Activated CD4-positive, alpha-beta T cell treated with anti-CD3 and anti-CD28 coated beads, Interleukin-2, amount 10 ng/mL, durations not matched to agents 7 days and 5 days (primary cell): ENCODE data around the gene GRIN3B. TPM values are rescaled to one million over a fixed set of nuclear protein-coding genes. Genes with fewer than 3 reads are reported as not detected.

ENCODE experiments used
- CTCF ChIA-PET: fragments of 350-600 bp; sonication (Branson Sonifier 250); formaldehyde crosslinking; loops from one replicate; lab custom pipeline; 2021; ENCODE audit warnings: antibody characterized with exemption; lab: Charles Lee
- POLR2A ChIA-PET: fragments of 350-600 bp; sonication (Branson Sonifier 250); formaldehyde crosslinking; loops from one replicate; lab custom pipeline; 2021; ENCODE audit warnings: antibody characterized with exemption; lab: Charles Lee
- DNase-seq: peaks from one replicate; pipeline ENCODE4 v3.0.0-alpha.2; 2020
- H3K27ac Mint-ChIP-seq: one replicate; pipeline ENCODE4 v1.8.0; 2021; ENCODE audit warnings: mild to moderate bottlenecking, moderate library complexity, mixed read lengths
- H3K27me3 Mint-ChIP-seq: one replicate; pipeline ENCODE4 v1.8.0; 2021; ENCODE audit warnings: mixed read lengths
- H3K36me3 Mint-ChIP-seq: one replicate; pipeline ENCODE4 v1.8.0; 2021; ENCODE audit warnings: low read depth, mixed read lengths
- H3K4me1 Mint-ChIP-seq: one replicate; pipeline ENCODE4 v1.8.0; 2021; ENCODE audit warnings: mixed read lengths
- H3K4me3 Mint-ChIP-seq: one replicate; pipeline ENCODE4 v1.8.0; 2021; ENCODE audit warnings: mild to moderate bottlenecking, moderate library complexity, mixed read lengths
- H3K9me3 Mint-ChIP-seq: one replicate; pipeline ENCODE4 v1.8.0; 2021; ENCODE audit warnings: mixed read lengths
- total RNA-seq, 2 experiments: library from RNA; stranded (reverse); gene quantifications; one replicate each; pipeline ENCODE4 v1.2.3, GENCODE V29; 2021

GRIN3B gene
- total RNA-seq, 2 experiments from 2014 or later: not detected

- DNase-seq: no peak
- H3K4me3 Mint-ChIP-seq: no peak overlapping the region
- no peaks in the 10 kb centered on the region for H3K9me3 Mint-ChIP-seq
- no peak overlapping the region for H3K27ac Mint-ChIP-seq
- no peaks in the 10 kb centered on the region for H3K4me1 Mint-ChIP-seq
- ChIA-PET POLR2A (no interaction called here), CTCF (no interaction called here)
- peaks cover 2% of the 10 kb centered on the region for H3K27me3 Mint-ChIP-seq
- peaks cover 4% of the 10 kb centered on the region for H3K36me3 Mint-ChIP-seq
Measured at GRCh38 chr19:1007399-1008251, 7.4 kb downstream of the GRIN3B start.

GRCh38 chr19:1008268-1009040 is 8.2 kb downstream of the GRIN3B start:
- H3K9me3 Mint-ChIP-seq: no peaks in the 10 kb centered on the region
- no peak overlapping the region for H3K27ac Mint-ChIP-seq
- no peak overlapping the region for H3K4me3 Mint-ChIP-seq

GRCh38 chr19:1009041-1009980 is 9.1 kb downstream of the GRIN3B start:
- H3K27me3 Mint-ChIP-seq: no peaks in the 10 kb centered on the region
- CTCF ChIA-PET: no interaction called here
- POLR2A ChIA-PET: no interaction called here
- no peak overlapping the region for H3K4me3 Mint-ChIP-seq
- H3K9me3 Mint-ChIP-seq: no peaks in the 10 kb centered on the region
- H3K27ac Mint-ChIP-seq: no peak overlapping the region
- no peaks in the 10 kb centered on the region for H3K4me1 Mint-ChIP-seq
- no peak for DNase-seq
- peaks cover 4% of the 10 kb centered on the region for H3K36me3 Mint-ChIP-seq

More at GRCh38 chr19:1008268-1009040, 8.2 kb downstream of the GRIN3B start:
- H3K27me3 Mint-ChIP-seq: no peaks in the 10 kb centered on the region
- ChIA-PET POLR2A (no interaction called here), CTCF (no interaction called here)
- no peaks in the 10 kb centered on the region for H3K4me1 Mint-ChIP-seq
- H3K36me3 Mint-ChIP-seq: peaks cover 4% of the 10 kb centered on the region
- DNase-seq: no peak

- no peak for DNase-seq
- no peaks in the 10 kb centered on the region for H3K4me1 Mint-ChIP-seq
- no peak overlapping the region for H3K4me3 Mint-ChIP-seq
- ChIA-PET CTCF (no interaction called here), POLR2A (interaction anchor here (0.6 kb wide), 1 partner anchor 630 kb away, joined by 3 read pairs; no protein-coding TSS in a partner anchor)
- H3K9me3 Mint-ChIP-seq: no peaks in the 10 kb centered on the region
- H3K36me3 Mint-ChIP-seq: peaks cover 4% of the 10 kb centered on the region
- H3K27me3 Mint-ChIP-seq: no peaks in the 10 kb centered on the region
- no peak overlapping the region for H3K27ac Mint-ChIP-seq
Measured at GRCh38 chr19:1009981-1010538, 9.8 kb downstream of the GRIN3B start.

- Mint-ChIP-seq H3K4me3 (no peak overlapping the region), H3K4me1 (no peaks in the 10 kb centered on the region), H3K27ac (no peak overlapping the region), H3K9me3 (no peaks in the 10 kb centered on the region), H3K27me3 (no peaks in the 10 kb centered on the region), H3K36me3 (peaks cover 4% of the 10 kb centered on the region)
- no peak for DNase-seq
- ChIA-PET CTCF (no interaction called here), POLR2A (interaction anchor here (0.6 kb wide), 1 partner anchor 630 kb away, joined by 3 read pairs; no protein-coding TSS in a partner anchor)
Measured at GRCh38 chr19:1010586-1011510, 10.6 kb downstream of the GRIN3B start.

- Mint-ChIP-seq H3K36me3 (peaks cover 6% of the 10 kb centered on the region), H3K27ac (no peak overlapping the region), H3K4me1 (peaks cover 2% of the 10 kb centered on the region), H3K4me3 (no peak overlapping the region), H3K27me3 (no peaks in the 10 kb centered on the region), H3K9me3 (no peaks in the 10 kb centered on the region)
- ChIA-PET POLR2A (no interaction called here), CTCF (no interaction called here)
- no peak for DNase-seq
Measured at GRCh38 chr19:1011831-1012333, 11.7 kb downstream of the GRIN3B start.

GRCh38 chr19:1012334-1012733 is 12.1 kb downstream of the GRIN3B start:
- POLR2A ChIA-PET: no interaction called here
- H3K27me3 Mint-ChIP-seq: no peaks in the 10 kb centered on the region
- CTCF ChIA-PET: no interaction called here

GRCh38 chr19:1013218-1013617 is 13.0 kb downstream of the GRIN3B start:
- no peak for DNase-seq
- no peak overlapping the region for H3K27ac Mint-ChIP-seq
- H3K4me1 Mint-ChIP-seq: peaks cover 15% of the 10 kb centered on the region
- no peaks in the 10 kb centered on the region for H3K27me3 Mint-ChIP-seq
- peaks cover 7% of the 10 kb centered on the region for H3K36me3 Mint-ChIP-seq
- CTCF ChIA-PET: no interaction called here
- no peaks in the 10 kb centered on the region for H3K9me3 Mint-ChIP-seq
- no peak overlapping the region for H3K4me3 Mint-ChIP-seq
- POLR2A ChIA-PET: no interaction called here

More at GRCh38 chr19:1012334-1012733, 12.1 kb downstream of the GRIN3B start:
- no peak overlapping the region for H3K27ac Mint-ChIP-seq
- DNase-seq: no peak
- H3K4me3 Mint-ChIP-seq: no peak overlapping the region
- H3K9me3 Mint-ChIP-seq: no peaks in the 10 kb centered on the region
- peaks cover 7% of the 10 kb centered on the region for H3K36me3 Mint-ChIP-seq
- peaks cover 6% of the 10 kb centered on the region for H3K4me1 Mint-ChIP-seq

- peaks cover 25% of the 10 kb centered on the region for H3K4me1 Mint-ChIP-seq
- CTCF ChIA-PET: interaction anchor here (0.9 kb wide), 1 partner anchor 92 kb away, joined by 5 read pairs; no protein-coding TSS in a partner anchor
Measured at GRCh38 chr19:1014161-1015060, 14.2 kb downstream of the GRIN3B start.

GRCh38 chr19:1015061-1015781 is 15.0 kb downstream of the GRIN3B start:
- Mint-ChIP-seq H3K4me3 (no peak overlapping the region), H3K27me3 (no peaks in the 10 kb centered on the region), H3K9me3 (no peaks in the 10 kb centered on the region), H3K27ac (no peak overlapping the region), H3K36me3 (peaks cover 4% of the 10 kb centered on the region), H3K4me1 (peaks cover 25% of the 10 kb centered on the region)
- ChIA-PET CTCF (interaction anchor here (0.9 kb wide), 1 partner anchor 93 kb away, joined by 5 read pairs; no protein-coding TSS in a partner anchor), POLR2A (no interaction called here)
- no peak for DNase-seq

More at GRCh38 chr19:1014161-1015060, 14.2 kb downstream of the GRIN3B start:
- POLR2A ChIA-PET: no interaction called here
- H3K9me3 Mint-ChIP-seq: no peaks in the 10 kb centered on the region
- no peaks in the 10 kb centered on the region for H3K27me3 Mint-ChIP-seq
- H3K27ac Mint-ChIP-seq: no peak overlapping the region
- no peak for DNase-seq
- H3K36me3 Mint-ChIP-seq: peaks cover 6% of the 10 kb centered on the region
- H3K4me3 Mint-ChIP-seq: no peak overlapping the region
